ENCODE measurements around the gene TMEM135.

TMEM135 gene

GRCh38 chr11:87299041-87299481 lies 261.3 kb downstream of the TMEM135 start:
- TF ChIP-seq CTCF (IDR thresholded peaks at IDR 0.05; ENCODE audit: low read depth, low read length), result no peak
- no peak for DNase-seq
- no peaks in the 10 kb centered on the region for H3K4me1 ChIP-seq

GRCh38 chr11:87300640-87301380 lies 263.1 kb downstream of the TMEM135 start:
- TF ChIP-seq CTCF (IDR thresholded peaks at IDR 0.05; ENCODE audit: low read depth, low read length), result no peak
- Histone ChIP-seq H3K27me3 (no peaks in the 10 kb centered on the region), H3K4me1 (no peaks in the 10 kb centered on the region), H3K4me3 (ENCODE audit: low read depth, low read length) (no peak overlapping the region), H3K36me3 (no peaks in the 10 kb centered on the region), H3K9me3 (no peaks in the 10 kb centered on the region)
- DNase-seq, result no peak

More at GRCh38 chr11:87299041-87299481, 261.3 kb downstream of the TMEM135 start:
- Histone ChIP-seq H3K4me3 (ENCODE audit: low read depth, low read length) (no peak overlapping the region), H3K36me3 (no peaks in the 10 kb centered on the region), H3K27me3 (no peaks in the 10 kb centered on the region), H3K9me3 (no peaks in the 10 kb centered on the region)

GRCh38 chr11:87301785-87302540 lies 264.2 kb downstream of the TMEM135 start:
- DNase-seq, result no peak
- H3K4me1 ChIP-seq, result no peaks in the 10 kb centered on the region
- no peaks in the 10 kb centered on the region for H3K36me3 ChIP-seq
- H3K27me3 ChIP-seq, result no peaks in the 10 kb centered on the region
- no peak overlapping the region for H3K4me3 ChIP-seq (ENCODE audit: low read depth, low read length)
- H3K9me3 ChIP-seq, result no peaks in the 10 kb centered on the region
- TF ChIP-seq CTCF (IDR thresholded peaks at IDR 0.05; ENCODE audit: low read depth, low read length), result no peak

- Histone ChIP-seq H3K4me3 (ENCODE audit: low read depth, low read length) (no peak overlapping the region), H3K27me3 (no peaks in the 10 kb centered on the region), H3K9me3 (no peaks in the 10 kb centered on the region), H3K36me3 (no peaks in the 10 kb centered on the region), H3K4me1 (no peaks in the 10 kb centered on the region)
- no peak for DNase-seq
- TF ChIP-seq CTCF (IDR thresholded peaks at IDR 0.05; ENCODE audit: low read depth, low read length), result no peak
These were observed 266.7 kb downstream of the TMEM135 start for GRCh38 chr11:87304412-87304811.

- Histone ChIP-seq H3K4me3 (ENCODE audit: low read depth, low read length) (no peak overlapping the region), H3K4me1 (no peaks in the 10 kb centered on the region), H3K36me3 (no peaks in the 10 kb centered on the region), H3K9me3 (no peaks in the 10 kb centered on the region), H3K27me3 (no peaks in the 10 kb centered on the region)
- TF ChIP-seq CTCF (IDR thresholded peaks at IDR 0.05; ENCODE audit: low read depth, low read length), result no peak
- DNase-seq, result no peak
These were observed 268.6 kb downstream of the TMEM135 start for GRCh38 chr11:87306262-87306851.

Measured in BE2C (cell line).